ENCODE results near the gene CABP4. TPM values are rescaled to one million over a fixed set of nuclear protein-coding genes. Genes with fewer than 3 reads are reported as not detected.
A peak's percentile ranks its signal among the peaks of the same experiment; 100 is the strongest.

Gene CABP4

GRCh38 chr11:67506426-67507051 is 51.4 kb downstream of the CABP4 start:
- Histone ChIP-seq H3K36me3 (ENCODE audit: insufficient read depth, low read length) (peaks cover 5% of the 10 kb centered on the region), H3K4me3 (ENCODE audit: low read length) (no peak overlapping the region), H3K9me3 (replicated peaks; ENCODE audit: low read length) (no peaks in the 10 kb centered on the region), H3K27me3 (ENCODE audit: control insufficient read depth, insufficient read depth, low read length) (no peaks in the 10 kb centered on the region), H3K9ac (ENCODE audit: low read depth, low read length) (peak overlapping the region; percentile 19), H3K4me2 (ENCODE audit: low read length) (no peak overlapping the region), H3K4me1 (ENCODE audit: control insufficient read depth, insufficient read depth, low read length) (peaks cover 27% of the 10 kb centered on the region)

GRCh38 chr11:67507242-67507863 is 52.2 kb downstream of the CABP4 start:
- no peaks in the 10 kb centered on the region for H3K9me3 ChIP-seq (replicated peaks; ENCODE audit: low read length)
- peak overlapping the region; percentile 76 for H3K9ac ChIP-seq (ENCODE audit: low read depth, low read length)
- H3K4me2 ChIP-seq (ENCODE audit: low read length), result peak overlapping the region; percentile 88
- H3K27me3 ChIP-seq (ENCODE audit: control insufficient read depth, insufficient read depth, low read length), result no peaks in the 10 kb centered on the region
- H3K4me3 ChIP-seq (ENCODE audit: low read length), result peak overlapping the region; percentile 91
- H3K36me3 ChIP-seq (ENCODE audit: insufficient read depth, low read length), result no peaks in the 10 kb centered on the region
- peaks cover 27% of the 10 kb centered on the region for H3K4me1 ChIP-seq (ENCODE audit: control insufficient read depth, insufficient read depth, low read length)

- Histone ChIP-seq H3K4me2 (ENCODE audit: low read length) (peak within 1 kb of the TSS; percentile 88), H3K4me1 (ENCODE audit: control insufficient read depth, insufficient read depth, low read length) (peaks cover 27% of the 10 kb centered on the region), H3K4me3 (ENCODE audit: low read length) (peak within 1 kb of the TSS; percentile 91), H3K9me3 (replicated peaks; ENCODE audit: low read length) (no peaks in the 10 kb centered on the region), H3K36me3 (ENCODE audit: insufficient read depth, low read length) (no peaks in the 10 kb centered on the region), H3K9ac (ENCODE audit: low read depth, low read length) (peak within 1 kb of the TSS; percentile 84), H3K27me3 (ENCODE audit: control insufficient read depth, insufficient read depth, low read length) (no peaks in the 10 kb centered on the region)
These were observed 52.8 kb downstream of the CABP4 start, which contains the start of gene CDK2AP2 for GRCh38 chr11:67507864-67508485. TSS of gene CDK2AP2 (minus strand) at chr11:67508162. CDS start at chr11:67508082, 80 bp downstream.

- Histone ChIP-seq H3K27me3 (ENCODE audit: control insufficient read depth, insufficient read depth, low read length) (no peaks in the 10 kb centered on the region), H3K4me1 (ENCODE audit: control insufficient read depth, insufficient read depth, low read length) (peaks cover 26% of the 10 kb centered on the region)
These were observed 53.5 kb downstream of the CABP4 start for GRCh38 chr11:67508486-67509121.

GRCh38 chr11:67510023-67510345 is 54.8 kb downstream of the CABP4 start:
- Histone ChIP-seq H3K9ac (ENCODE audit: low read depth, low read length) (no peak overlapping the region), H3K9me3 (replicated peaks; ENCODE audit: low read length) (no peaks in the 10 kb centered on the region), H3K36me3 (ENCODE audit: insufficient read depth, low read length) (no peaks in the 10 kb centered on the region), H3K4me2 (ENCODE audit: low read length) (no peak overlapping the region), H3K4me3 (ENCODE audit: low read length) (no peak overlapping the region), H3K27me3 (ENCODE audit: control insufficient read depth, insufficient read depth, low read length) (peaks cover 6% of the 10 kb centered on the region), H3K4me1 (ENCODE audit: control insufficient read depth, insufficient read depth, low read length) (peaks cover 21% of the 10 kb centered on the region)

More at GRCh38 chr11:67508486-67509121, 53.5 kb downstream of the CABP4 start:
- peak overlapping the region; percentile 84 for H3K9ac ChIP-seq (ENCODE audit: low read depth, low read length)
- H3K36me3 ChIP-seq (ENCODE audit: insufficient read depth, low read length), result no peaks in the 10 kb centered on the region
- H3K9me3 ChIP-seq (replicated peaks; ENCODE audit: low read length), result no peaks in the 10 kb centered on the region
- peak overlapping the region; percentile 88 for H3K4me2 ChIP-seq (ENCODE audit: low read length)
- H3K4me3 ChIP-seq (ENCODE audit: low read length), result peak overlapping the region; percentile 91

Small RNA genes lying within 50 kb of the gene (small RNA-seq; reads per million reads assigned to genes)
- not detected for gene MIR6752
